ENCODE data around the gene RNU5D-1.

DNA sequence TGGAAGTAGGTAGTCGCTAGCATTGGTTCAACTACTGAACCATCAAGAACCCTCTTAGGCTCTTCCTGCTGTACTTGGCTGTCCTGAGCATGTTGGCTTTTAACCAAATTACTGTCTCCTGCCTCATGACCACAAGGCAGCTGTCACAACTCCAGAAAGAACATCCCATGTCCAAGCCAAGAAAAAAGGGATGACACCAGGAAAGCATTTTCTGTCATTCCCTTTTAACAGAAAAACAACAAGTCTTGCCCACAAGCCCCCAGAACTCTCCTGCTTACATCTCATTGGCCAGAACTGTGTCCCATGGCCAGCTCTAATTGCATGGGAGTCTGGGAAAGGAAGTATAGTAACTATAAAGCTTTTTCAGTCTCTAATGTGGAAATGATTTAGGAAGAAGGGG lies 2.4 kb upstream of the RNU5D-1 start:
- no peak for TF ChIP-seq CTCF (IDR thresholded peaks at IDR 0.05)
- no peak for TF ChIP-seq POLR2A (IDR thresholded peaks at IDR 0.05)

Measured in lower leg skin (tissue), 3 donors.